ENCODE measurements around the gene YARS2.

YARS2 gene

GRCh38 chr12:32755654-32756475, at the start of gene YARS2:
YARS2 (minus strand) TSS chr12:32755897; CDS start chr12:32755874, 23 bp downstream.
- peak; percentile 98 for DNase-seq (ENCODE audit: low spot score)

GRCh38 chr12:32804301-32804700, 48.6 kb upstream of the YARS2 start:
- no peak for DNase-seq (ENCODE audit: low spot score)

GRCh38 chr12:32801269-32801980, 45.7 kb upstream of the YARS2 start:
- DNase-seq (ENCODE audit: low spot score): no peak

GRCh38 chr12:32794281-32794680, 38.6 kb upstream of the YARS2 start:
- no peak for DNase-seq (ENCODE audit: low spot score)

- DNase-seq (ENCODE audit: low spot score): no peak
Measured at GRCh38 chr12:32789916-32790315, 34.2 kb upstream of the YARS2 start.

GRCh38 chr12:32789446-32789845, 33.7 kb upstream of the YARS2 start:
- no peak for DNase-seq (ENCODE audit: low spot score)

- no peak for DNase-seq (ENCODE audit: low spot score)
Measured at GRCh38 chr12:32788405-32788804, 32.7 kb upstream of the YARS2 start.

- no peak for DNase-seq (ENCODE audit: low spot score)
Measured at GRCh38 chr12:32785557-32785956, 29.9 kb upstream of the YARS2 start.

GRCh38 chr12:32783029-32783428, 27.3 kb upstream of the YARS2 start:
- DNase-seq (ENCODE audit: low spot score): no peak

- DNase-seq (ENCODE audit: low spot score): no peak
Measured at GRCh38 chr12:32780071-32780470, 24.4 kb upstream of the YARS2 start.

- DNase-seq (ENCODE audit: low spot score): no peak
Measured at GRCh38 chr12:32777691-32778175, 22.0 kb upstream of the YARS2 start.

- no peak for DNase-seq (ENCODE audit: low spot score)
Measured at GRCh38 chr12:32777159-32777558, 21.5 kb upstream of the YARS2 start.

- DNase-seq (ENCODE audit: low spot score): no peak
Measured at GRCh38 chr12:32776258-32776657, 20.6 kb upstream of the YARS2 start.

GRCh38 chr12:32773691-32774090, 18.0 kb upstream of the YARS2 start:
- DNase-seq (ENCODE audit: low spot score): no peak

- no peak for DNase-seq (ENCODE audit: low spot score)
Measured at GRCh38 chr12:32770141-32770540, 14.4 kb upstream of the YARS2 start.

GRCh38 chr12:32768518-32768917, 12.8 kb upstream of the YARS2 start:
- DNase-seq (ENCODE audit: low spot score): no peak

- no peak for DNase-seq (ENCODE audit: low spot score)
Measured at GRCh38 chr12:32765906-32766305, 10.2 kb upstream of the YARS2 start.

- DNase-seq (ENCODE audit: low spot score): peak; percentile 32
Measured at GRCh38 chr12:32761716-32762115, 6.0 kb upstream of the YARS2 start.

GRCh38 chr12:32757157-32757556, 1.5 kb upstream of the YARS2 start:
- no peak for DNase-seq (ENCODE audit: low spot score)

- no peak for DNase-seq (ENCODE audit: low spot score)
Measured at GRCh38 chr12:32756476-32757066, 874 bp upstream of the YARS2 start.

GRCh38 chr12:32755051-32755653, 545 bp downstream of the YARS2 start:
- DNase-seq (ENCODE audit: low spot score): peak; percentile 56

GRCh38 chr12:32754111-32754510, 1.6 kb downstream of the YARS2 start:
- no peak for DNase-seq (ENCODE audit: low spot score)
